H1 (cell line): ENCODE data around the gene IGFL2. TPM values are rescaled to one million over a fixed set of nuclear protein-coding genes. Genes with fewer than 3 reads are reported as not detected.

ENCODE experiments used
- CTCF ChIA-PET: fragments of 300-600 bp; sonication (Branson Sonifier 250); formaldehyde crosslinking; loops from one replicate; lab custom pipeline; 2021; ENCODE audit not compliant: partially characterized antibody; lab: Charles Lee
- POLR2A ChIA-PET: fragments of 300-600 bp; sonication (Branson Sonifier 250); formaldehyde crosslinking; loops from one replicate; lab custom pipeline; 2021; ENCODE audit warnings: inconsistent platforms; ENCODE audit not compliant: partially characterized antibody; lab: Charles Lee
- DNase-seq, 2 experiments: peaks; one replicate each; pipeline versions ENCODE4 v3.0.0 to v3.0.0-alpha.2; 2010 to 2022; ENCODE audit warnings: low spot score in 2 of 2, low read depth in 1 of 2, mixed read lengths in 1 of 2
- FAIRE-seq: peaks from 2 replicates; lab custom pipeline; 2011; peaks lifted over from hg19 to GRCh38; lab: Jason Lieb, UNC
- H2AFZ ChIP-seq: 2 replicates; pipeline ENCODE4 v1.8.1; 2012; ENCODE audit warnings: low read length, inconsistent platforms
- H2AK5ac ChIP-seq: 2 replicates; pipeline ENCODE4 v1.6.1; 2013; ENCODE audit warnings: low read depth, low read length
- H2BK120ac ChIP-seq: replicated peaks from 2 replicates; pipeline ENCODE3; 2013; ENCODE audit warnings: low read depth, low read length, inconsistent platforms
- H2BK12ac ChIP-seq: 2 replicates; pipeline ENCODE4 v1.6.1; 2013; ENCODE audit warnings: low read depth, low read length
- H2BK15ac ChIP-seq: 2 replicates; pipeline ENCODE4 v1.6.1; 2013; ENCODE audit warnings: low read length
- H2BK20ac ChIP-seq: 2 replicates; pipeline ENCODE4 v1.6.1; 2013; ENCODE audit warnings: low read length
- H2BK5ac ChIP-seq: 2 replicates; pipeline ENCODE4 v1.6.1; 2013; ENCODE audit warnings: low read depth, low read length
- H3K14ac ChIP-seq: 2 replicates; pipeline ENCODE4 v1.6.1; 2013; ENCODE audit warnings: inconsistent platforms; ENCODE audit not compliant: insufficient read length
- H3K18ac ChIP-seq: 2 replicates; pipeline ENCODE4 v1.6.1; 2013; ENCODE audit warnings: low read length; ENCODE audit errors: extremely low read depth
- H3K23ac ChIP-seq: 2 replicates; pipeline ENCODE4 v1.6.1; 2013; ENCODE audit warnings: inconsistent platforms; ENCODE audit not compliant: insufficient read length
- H3K23me2 ChIP-seq: 2 replicates; pipeline ENCODE4 v1.6.1; 2013; ENCODE audit warnings: low read depth, low read length
- H3K27ac ChIP-seq: 2 replicates; pipeline ENCODE4 v1.6.1; 2011; ENCODE audit warnings: low read depth, low read length, inconsistent platforms
- H3K27me3 ChIP-seq, 4 experiments: replicated peaks in 1 of 4; 1 replicate in 1 of 4; 2 replicates in 3 of 4; pipeline versions ENCODE4 v1.6.1 to v1.8.1; 2011 to 2013; ENCODE audit warnings: low read length in 3 of 4, mild to moderate bottlenecking in 3 of 4, inconsistent platforms in 2 of 4, mixed read lengths in 2 of 4, moderate library complexity in 1 of 4; ENCODE audit not compliant: control insufficient read depth in 3 of 4, insufficient read depth in 3 of 4; ENCODE audit errors: extremely low read depth in 1 of 4
- H3K36me3 ChIP-seq, 4 experiments: 2 replicates each; pipeline versions ENCODE4 v1.6.1 to v1.8.1; 2011 to 2013; ENCODE audit warnings: mild to moderate bottlenecking in 4 of 4, low read length in 3 of 4, moderate library complexity in 2 of 4, control low read depth in 1 of 4, inconsistent platforms in 1 of 4; ENCODE audit not compliant: insufficient read depth in 4 of 4, control insufficient read depth in 2 of 4
- H3K4ac ChIP-seq: replicated peaks from 2 replicates; pipeline ENCODE3; 2013; ENCODE audit warnings: low read length, low read depth, mixed read lengths, inconsistent platforms; ENCODE audit not compliant: insufficient read length
- H3K4me1 ChIP-seq, 4 experiments: replicated peaks in 1 of 4; 1 replicate in 1 of 4; 2 replicates in 3 of 4; pipeline versions ENCODE4 v1.6.1 to v1.8.1; 2011 to 2013; ENCODE audit warnings: low read length in 3 of 4, inconsistent platforms in 2 of 4, mixed read lengths in 1 of 4; ENCODE audit not compliant: insufficient read depth in 4 of 4, control insufficient read depth in 3 of 4
- H3K4me2 ChIP-seq, 2 experiments: 2 replicates each; pipeline versions ENCODE4 v1.6.1 to v1.8.1; 2011 to 2013; ENCODE audit warnings: low read depth in 2 of 2, low read length in 2 of 2, control low read depth in 1 of 2, inconsistent platforms in 1 of 2, mild to moderate bottlenecking in 1 of 2; ENCODE audit not compliant: insufficient read depth in 1 of 2
- H3K4me3 ChIP-seq, 4 experiments: fragments of 200-600, 300-600 bp in 1 of 4; sonication (generic), shearing (Covaris generic), sonication (Bioruptor Twin) in 1 of 4; 2 replicates each; pipeline versions ENCODE4 v1.5.1 to v1.8.1; 2011 to 2016; ENCODE audit warnings: low read length in 4 of 4, low read depth in 3 of 4, control low read depth in 2 of 4, inconsistent platforms in 2 of 4, mild to moderate bottlenecking in 2 of 4, mixed read lengths in 1 of 4, moderate library complexity in 1 of 4; ENCODE audit not compliant: insufficient read depth in 2 of 4; ENCODE audit errors: extremely low read depth in 1 of 4
- H3K56ac ChIP-seq: replicated peaks from 2 replicates; pipeline ENCODE3; 2013; ENCODE audit warnings: low read depth, mild to moderate bottlenecking, mixed read lengths, low read length, inconsistent platforms; ENCODE audit not compliant: insufficient read length
- H3K79me1 ChIP-seq: 2 replicates; pipeline ENCODE4 v1.6.1; 2013; ENCODE audit warnings: low read depth, low read length, control low read depth
- H3K79me2 ChIP-seq, 2 experiments: 2 replicates each; pipeline versions ENCODE4 v1.6.1 to v1.8.1; 2012 to 2013; ENCODE audit warnings: low read length in 2 of 2, mild to moderate bottlenecking in 2 of 2, inconsistent platforms in 1 of 2; ENCODE audit not compliant: insufficient read depth in 2 of 2, control insufficient read depth in 1 of 2
- H3K9ac ChIP-seq, 4 experiments: replicated peaks in 1 of 4; 1 replicate in 1 of 4; 2 replicates in 3 of 4; pipeline versions ENCODE4 v1.6.1 to v1.8.1; 2011 to 2013; ENCODE audit warnings: low read depth in 3 of 4, low read length in 3 of 4, control low read depth in 2 of 4, mild to moderate bottlenecking in 2 of 4, moderate library complexity in 2 of 4, inconsistent platforms in 1 of 4; ENCODE audit errors: extremely low read depth in 1 of 4
- H3K9me3 ChIP-seq, 2 experiments: 2 replicates each; pipeline versions ENCODE4 v1.6.1 to v1.8.1; 2012 to 2013; ENCODE audit warnings: mild to moderate bottlenecking in 2 of 2, moderate library complexity in 2 of 2, control low read depth in 1 of 2, inconsistent platforms in 1 of 2, low read depth in 1 of 2, low read length in 1 of 2, mixed read lengths in 1 of 2; ENCODE audit not compliant: insufficient read depth in 2 of 2
- H4K20me1 ChIP-seq, 2 experiments: replicated peaks in 1 of 2; 2 replicates each; pipeline versions ENCODE3 to v1.8.1; 2011 to 2013; ENCODE audit warnings: inconsistent platforms in 2 of 2, low read length in 2 of 2, mild to moderate bottlenecking in 1 of 2; ENCODE audit not compliant: insufficient read depth in 2 of 2, control insufficient read depth in 1 of 2
- H4K5ac ChIP-seq: 2 replicates; pipeline ENCODE4 v1.6.1; 2013; ENCODE audit warnings: low read length, low read depth, mixed read lengths, inconsistent platforms; ENCODE audit not compliant: insufficient read length
- H4K8ac ChIP-seq: 2 replicates; pipeline ENCODE4 v1.8.0; 2013; ENCODE audit warnings: mild to moderate bottlenecking, moderate library complexity, low read length, inconsistent platforms; ENCODE audit not compliant: insufficient read depth; ENCODE audit errors: extremely low read depth
- H4K91ac ChIP-seq: replicated peaks from 2 replicates; pipeline ENCODE3; 2013; ENCODE audit warnings: low read length, mixed read lengths, inconsistent platforms; ENCODE audit not compliant: insufficient read length
- KDM1A ChIP-seq: fragments of 200-600, 300-600 bp; sonication (generic); IDR thresholded peaks from 2 replicates; pipeline ENCODE4 v1.7.1; 2016; ENCODE audit warnings: mild to moderate bottlenecking, low read length, borderline replicate concordance
- POLR2A ChIP-seq, 2 experiments: IDR thresholded peaks; 1 replicate in 1 of 2; 2 replicates in 1 of 2; pipeline ENCODE4 v1.6.1; 2011; ENCODE audit warnings: low read depth in 2 of 2, low read length in 2 of 2, mild to moderate bottlenecking in 2 of 2; ENCODE audit errors: control extremely low read depth in 1 of 2
- RFX5 ChIP-seq: IDR thresholded peaks from 2 replicates; pipeline ENCODE4 v1.6.1; 2011; ENCODE audit warnings: low read depth, low read length, improper control_type of control experiment, borderline replicate concordance
- TCF12 ChIP-seq: IDR thresholded peaks from 2 replicates; pipeline ENCODE4 v1.6.1; 2011; ENCODE audit warnings: low read depth, mild to moderate bottlenecking, low read length
- YY1 ChIP-seq: IDR thresholded peaks from 2 replicates; pipeline ENCODE4 v1.6.1; 2011; ENCODE audit warnings: low read depth, mild to moderate bottlenecking, low read length
- WGBS, 2 experiments: shearing (Covaris generic) in 1 of 2; methylation state at CpG; one replicate each; pipeline versions ENCODE4 v1.1.6 to v1.1.7; 2013 to 2015; ENCODE audit warnings: low lambda C conversion rate in 2 of 2, mixed read lengths in 2 of 2, inconsistent platforms in 1 of 2, low coverage in 1 of 2, missing lambda C conversion rate in 1 of 2; ENCODE audit not compliant: insufficient replicate concordance in 2 of 2, insufficient coverage in 1 of 2, insufficient read length in 1 of 2; ENCODE audit errors: extremely low coverage in 1 of 2, missing lambda C conversion rate in 1 of 2; 5-methylcytosine and 5-hydroxymethylcytosine counted together
- polyA plus RNA-seq, 7 experiments: library from polyadenylated mRNA; depleted of rRNA in 3 of 7; stranded (reverse) in 5 of 7; unstranded in 2 of 7; fragments of >200 nt in 5 of 7; fragments of 200-250 nt in 2 of 7; gene quantifications; 1 replicate in 5 of 7; 2 replicates in 1 of 7; 4 replicates in 1 of 7; pipeline versions ENCODE4 v1.2.1 to v1.2.3, GENCODE V29; 2011 to 2013; ENCODE audit warnings: missing spikeins in 2 of 7, mixed read lengths in 2 of 7
- total RNA-seq: library from RNA; stranded (reverse); fragmentation: NEBNext Ultra II Directional; extraction: Animal tissue kit (Norgen Biotek cat#: 25700); gene quantifications from 2 replicates; pipeline ENCODE4 v1.2.1, GENCODE V29; 2021
- TF ChIP-seq, protein P1 (sequence below): IDR thresholded peaks from 2 replicates; pipeline ENCODE4 v1.6.1; 2011; ENCODE audit warnings: low read depth, mild to moderate bottlenecking, low read length; ENCODE audit not compliant: insufficient read depth
- TF ChIP-seq, protein P2 (sequence below): IDR thresholded peaks from 2 replicates; pipeline ENCODE4 v1.6.1; 2012; ENCODE audit warnings: inconsistent platforms

Gene IGFL2
- total and polyA plus RNA-seq, 2 of the 8 experiments (the other 6 are each of a cell fraction or from before 2014, with no cell fraction given): not detected

DNA sequence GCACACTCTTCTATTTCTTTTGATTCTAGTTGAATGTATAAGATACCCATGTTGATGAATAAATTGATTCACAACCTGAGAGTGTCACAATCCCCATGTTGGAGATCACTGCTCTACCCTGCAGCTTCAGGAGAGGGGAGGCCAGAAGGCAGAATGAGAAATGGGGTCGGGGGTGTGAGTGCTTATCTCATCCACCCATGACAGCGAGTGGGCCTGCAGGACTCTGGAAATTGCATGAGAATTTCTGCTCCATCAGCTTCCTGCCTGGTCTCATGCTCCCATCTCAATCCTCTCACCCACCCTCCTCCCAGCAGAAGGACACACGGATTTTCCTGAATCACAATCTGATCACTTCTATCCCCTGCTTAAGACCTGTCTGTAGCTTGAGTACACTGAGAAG is 58.6 kb downstream of the IGFL2 start:
- ChIA-PET POLR2A (no interaction called here), CTCF (interaction anchor here (0.7 to 2.1 kb wide), 6 partner anchors 17 to 178 kb away, joined by 3 to 7 read pairs (median 5); no protein-coding TSS in a partner anchor)
- Histone ChIP-seq H2AK5ac (no peak overlapping the region), H3K14ac (no peak overlapping the region), H3K27me3 (no peaks in the 10 kb centered on the region; a peak in 1 of 7 replicates), H4K20me1 (no peaks in the 10 kb centered on the region), H3K36me3 (no peaks in the 10 kb centered on the region), H3K27ac (no peak overlapping the region), H3K4me1 (peaks cover 3 to 13% (median 6%) of the 10 kb centered on the region in 4 experiments; a peak in 5 of 7 replicates), H3K4me2 (no peak overlapping the region), H2BK15ac (no peak overlapping the region), H4K8ac (no peak overlapping the region), H2BK5ac (no peak overlapping the region), H3K9ac (no peak overlapping the region), H3K56ac (no peak overlapping the region), H3K79me2 (no peaks in the 10 kb centered on the region), H3K18ac (no peak overlapping the region), H3K4ac (no peak overlapping the region), H3K9me3 (no peaks in the 10 kb centered on the region; a peak in 1 of 4 replicates), H2BK120ac (peak overlapping the region; percentile 18), H3K23ac (no peak overlapping the region), H3K4me3 (no peak overlapping the region), H2BK12ac (no peak overlapping the region), H4K5ac (no peak overlapping the region), H3K79me1 (no peaks in the 10 kb centered on the region), H2AFZ (no peak overlapping the region), H2BK20ac (no peak overlapping the region)
- FAIRE-seq (no peak), DNase-seq (no peak)
- WGBS, 2 experiments: 94% methylated on average over 3 of the region's 3 CpGs; no CpG with 5 or more reads in 1 of the 2 experiments
- TF ChIP-seq TCF12 (no peak), POLR2A (IDR thresholded peaks at IDR 0.05; ENCODE audit: control extremely low read depth in 1 of 2, low read depth in 2 of 2, low read length in 2 of 2) (no peak), RFX5 (no peak), KDM1A (no peak), YY1 (no peak)
- TF ChIP-seq, protein P1, sequence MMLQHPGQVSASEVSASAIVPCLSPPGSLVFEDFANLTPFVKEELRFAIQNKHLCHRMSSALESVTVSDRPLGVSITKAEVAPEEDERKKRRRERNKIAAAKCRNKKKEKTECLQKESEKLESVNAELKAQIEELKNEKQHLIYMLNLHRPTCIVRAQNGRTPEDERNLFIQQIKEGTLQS: no peak
- TF ChIP-seq, protein P2, sequence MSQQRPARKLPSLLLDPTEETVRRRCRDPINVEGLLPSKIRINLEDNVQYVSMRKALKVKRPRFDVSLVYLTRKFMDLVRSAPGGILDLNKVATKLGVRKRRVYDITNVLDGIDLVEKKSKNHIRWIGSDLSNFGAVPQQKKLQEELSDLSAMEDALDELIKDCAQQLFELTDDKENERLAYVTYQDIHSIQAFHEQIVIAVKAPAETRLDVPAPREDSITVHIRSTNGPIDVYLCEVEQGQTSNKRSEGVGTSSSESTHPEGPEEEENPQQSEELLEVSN: no peak
- TF ChIP-seq, all 59 proteins: peak for 0
- H3K23me2 ChIP-seq: no peaks in the 10 kb centered on the region
- no peak overlapping the region for H4K91ac ChIP-seq
